Mesothelial cell of epicardium (in vitro differentiated cells): Measurements from ENCODE around the gene SDK1. TPM values are rescaled to one million over a fixed set of nuclear protein-coding genes. Genes with fewer than 3 reads are reported as not detected.
A peak's percentile ranks its signal among the peaks of the same experiment; 100 is the strongest.

Experiments used
- DNase-seq, 2 experiments: peaks; one replicate each; pipeline ENCODE4 v3.0.0; 2021; ENCODE audit warnings: low spot score in 2 of 2; ENCODE audit not compliant: unreplicated experiment in 2 of 2
- H3K27ac Mint-ChIP-seq: 2 replicates; pipeline ENCODE4 v1.8.0; 2021; ENCODE audit warnings: mixed read lengths
- H3K27me3 Mint-ChIP-seq: 2 replicates; pipeline ENCODE4 v1.8.0; 2021; ENCODE audit warnings: low read depth, mixed read lengths
- H3K36me3 Mint-ChIP-seq: 2 replicates; pipeline ENCODE4 v1.8.0; 2021; ENCODE audit warnings: mixed read lengths
- H3K4me1 Mint-ChIP-seq: 2 replicates; pipeline ENCODE4 v1.8.0; 2021; ENCODE audit warnings: mixed read lengths
- H3K4me3 Mint-ChIP-seq: 2 replicates; pipeline ENCODE4 v1.8.0; 2021; ENCODE audit warnings: mild to moderate bottlenecking, moderate library complexity, mixed read lengths
- H3K9me3 Mint-ChIP-seq: 2 replicates; pipeline ENCODE4 v1.8.0; 2021; ENCODE audit warnings: mixed read lengths
- CTCF ChIP-seq: fragments of 200-600 bp; sonication (generic); IDR thresholded peaks from one replicate; pipeline ENCODE4 v1.5.0; 2021; ENCODE audit warnings: antibody characterized with exemption; ENCODE audit not compliant: unreplicated experiment
- total RNA-seq: library from RNA; stranded (reverse); gene quantifications from 3 replicates; pipeline ENCODE4 v1.2.1, GENCODE V29; 2021

The SDK1 gene
- total RNA-seq, 1 donor from 2014 or later, result 12.8 TPM

GRCh38 chr7:3712841-3713240, 411.8 kb downstream of the SDK1 start:
- H3K27ac Mint-ChIP-seq, result no peak overlapping the region
- H3K36me3 Mint-ChIP-seq, result no peaks in the 10 kb centered on the region

GRCh38 chr7:3721422-3721821, 420.4 kb downstream of the SDK1 start:
- Mint-ChIP-seq H3K4me1 (peaks cover 15% of the 10 kb centered on the region), H3K27me3 (no peaks in the 10 kb centered on the region), H3K27ac (no peak overlapping the region), H3K9me3 (no peaks in the 10 kb centered on the region), H3K4me3 (no peak overlapping the region), H3K36me3 (no peaks in the 10 kb centered on the region)
- no peak for DNase-seq
- no peak for TF ChIP-seq CTCF

More at GRCh38 chr7:3712841-3713240, 411.8 kb downstream of the SDK1 start:
- peaks cover 17% of the 10 kb centered on the region for H3K4me1 Mint-ChIP-seq
- no peak for DNase-seq
- TF ChIP-seq CTCF, result no peak
- H3K4me3 Mint-ChIP-seq, result no peak overlapping the region
- H3K27me3 Mint-ChIP-seq, result no peaks in the 10 kb centered on the region
- no peaks in the 10 kb centered on the region for H3K9me3 Mint-ChIP-seq

GRCh38 chr7:3722396-3722922, 421.4 kb downstream of the SDK1 start:
- Mint-ChIP-seq H3K4me3 (no peak overlapping the region), H3K27ac (peak overlapping the region; percentile 45), H3K27me3 (no peaks in the 10 kb centered on the region), H3K9me3 (no peaks in the 10 kb centered on the region), H3K4me1 (peaks cover 15% of the 10 kb centered on the region), H3K36me3 (no peaks in the 10 kb centered on the region)
- no peak for DNase-seq
- no peak for TF ChIP-seq CTCF

DNA sequence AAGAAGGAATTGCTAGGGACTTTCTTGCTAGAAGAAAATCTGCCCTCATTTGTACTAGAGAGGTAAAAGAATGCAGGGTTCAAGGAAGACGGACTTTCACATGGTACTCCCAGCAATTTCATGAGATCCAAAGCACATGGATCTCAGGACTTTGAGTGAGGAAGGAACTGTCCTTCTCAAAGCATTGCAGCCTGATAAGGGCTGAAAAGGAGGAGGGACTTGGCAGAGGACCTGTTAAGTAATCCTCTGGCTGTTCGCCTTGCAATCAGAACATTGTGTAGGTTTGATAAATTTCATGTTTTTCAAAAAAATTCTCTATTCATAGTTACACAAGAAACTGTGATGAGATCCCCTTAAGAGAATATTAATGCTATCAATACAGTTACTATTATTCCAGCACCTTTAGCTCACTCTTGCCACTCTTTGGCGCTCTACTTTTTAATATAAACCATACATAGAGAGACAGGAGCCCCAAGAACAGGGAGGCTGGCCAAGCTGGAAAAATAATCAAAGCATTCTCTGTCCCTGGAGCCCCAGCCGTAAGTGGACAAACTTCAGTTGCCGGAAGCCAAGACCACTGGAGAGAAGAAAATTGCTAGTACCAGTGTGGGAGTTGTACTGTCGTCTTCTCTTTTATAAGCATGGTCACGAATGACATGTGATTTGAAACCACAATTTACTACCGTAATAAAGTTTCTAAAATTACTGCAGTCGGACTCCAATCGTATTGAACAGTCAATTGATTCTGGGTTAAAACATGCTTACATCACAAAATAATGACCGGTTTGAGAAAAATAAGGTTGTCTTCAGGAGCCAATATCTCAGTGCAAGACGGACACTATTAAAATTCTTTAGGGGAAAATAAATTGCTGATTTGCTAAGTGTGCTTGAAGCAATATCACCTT, 424.4 kb downstream of the SDK1 start:
- Mint-ChIP-seq H3K4me1 (peaks cover 15% of the 10 kb centered on the region), H3K9me3 (peaks cover 3% of the 10 kb centered on the region), H3K27ac (no peak overlapping the region), H3K27me3 (no peaks in the 10 kb centered on the region), H3K4me3 (no peak overlapping the region), H3K36me3 (no peaks in the 10 kb centered on the region)
- no peak for DNase-seq
- no peak for TF ChIP-seq CTCF

DNA sequence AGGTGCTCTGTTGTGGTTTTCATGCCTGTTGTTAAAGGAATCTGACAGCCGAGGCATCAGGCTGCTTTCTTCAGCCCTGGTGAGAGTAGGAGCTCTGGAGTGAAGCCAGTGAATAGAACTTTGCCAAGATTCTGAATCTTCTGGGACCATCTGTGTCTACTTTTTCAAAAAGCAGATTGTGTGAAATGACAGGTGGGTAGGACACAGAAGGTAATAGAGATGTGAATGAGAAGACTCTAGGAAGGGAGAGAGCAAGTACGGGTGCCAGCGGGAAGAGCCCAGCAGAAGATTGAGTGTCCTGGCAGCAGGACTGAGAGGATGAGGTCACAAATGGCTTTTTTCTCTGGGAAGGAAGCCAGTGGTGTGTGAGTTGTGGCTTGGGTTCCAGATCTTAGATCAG, 429.2 kb downstream of the SDK1 start:
- H3K4me1 Mint-ChIP-seq, result peaks cover 8% of the 10 kb centered on the region
- H3K27ac Mint-ChIP-seq, result no peak overlapping the region
- TF ChIP-seq CTCF, result no peak
- H3K27me3 Mint-ChIP-seq, result no peaks in the 10 kb centered on the region
- peaks cover 12% of the 10 kb centered on the region for H3K9me3 Mint-ChIP-seq
- no peak for DNase-seq
- no peak overlapping the region for H3K4me3 Mint-ChIP-seq
- peaks cover 2% of the 10 kb centered on the region for H3K36me3 Mint-ChIP-seq
